NCI-H1694 (cell line): ENCODE results near the gene NPB.

ENCODE experiments used
- DNase-seq: peaks from one replicate; lab custom pipeline; 2025; lab: John Stamatoyannopoulos, UW

NPB gene

GRCh38 chr17:81899514-81900166 lies 2.4 kb upstream of the NPB start:
- no peak for DNase-seq

GRCh38 chr17:81900181-81900820 lies 1.7 kb upstream of the NPB start:
- DNase-seq = no peak

GRCh38 chr17:81901167-81902022 lies 643 bp upstream of the NPB start:
- DNase-seq = no peak

GRCh38 chr17:81902653-81903414 lies 796 bp downstream of the NPB start:
- DNase-seq = no peak

- no peak for DNase-seq
Measured at GRCh38 chr17:81903415-81903831, 1.4 kb downstream of the NPB start.

- DNase-seq = no peak
Measured at GRCh38 chr17:81903896-81904599, 2.0 kb downstream of the NPB start.

- no peak for DNase-seq
Measured at GRCh38 chr17:81904600-81905423, 2.8 kb downstream of the NPB start.

- DNase-seq = no peak
Measured at GRCh38 chr17:81905424-81905875, 3.4 kb downstream of the NPB start.

GRCh38 chr17:81905993-81906392 lies 4.0 kb downstream of the NPB start:
- DNase-seq = no peak

GRCh38 chr17:81906476-81907218 lies 4.6 kb downstream of the NPB start:
- DNase-seq = no peak

- no peak for DNase-seq
Measured at GRCh38 chr17:81907219-81908145, 5.4 kb downstream of the NPB start.

GRCh38 chr17:81908793-81909192 lies 6.8 kb downstream of the NPB start:
- DNase-seq = no peak

GRCh38 chr17:81909231-81909630 lies 7.2 kb downstream of the NPB start:
- no peak for DNase-seq

GRCh38 chr17:81909966-81910839 lies 8.2 kb downstream of the NPB start:
- no peak for DNase-seq

GRCh38 chr17:81910840-81911276 lies 8.8 kb downstream of the NPB start:
- DNase-seq = no peak

GRCh38 chr17:81911277-81911961 lies 9.4 kb downstream of the NPB start, which contains the start of gene PCYT2:
TSS of gene PCYT2 (minus strand) at chr17:81911399. CDS start at chr17:81911355, 44 bp downstream.
- peak; percentile 68 for DNase-seq

- DNase-seq = no peak
Measured at GRCh38 chr17:81911969-81912368, 9.9 kb downstream of the NPB start.
